ENCODE results near the gene MIER2.
"Not testable (repeated sequence)": the region's sequence is repeated elsewhere in the genome, so short reads cannot be mapped to it uniquely, and the experiment has no call there.

MIER2 gene

DNA sequence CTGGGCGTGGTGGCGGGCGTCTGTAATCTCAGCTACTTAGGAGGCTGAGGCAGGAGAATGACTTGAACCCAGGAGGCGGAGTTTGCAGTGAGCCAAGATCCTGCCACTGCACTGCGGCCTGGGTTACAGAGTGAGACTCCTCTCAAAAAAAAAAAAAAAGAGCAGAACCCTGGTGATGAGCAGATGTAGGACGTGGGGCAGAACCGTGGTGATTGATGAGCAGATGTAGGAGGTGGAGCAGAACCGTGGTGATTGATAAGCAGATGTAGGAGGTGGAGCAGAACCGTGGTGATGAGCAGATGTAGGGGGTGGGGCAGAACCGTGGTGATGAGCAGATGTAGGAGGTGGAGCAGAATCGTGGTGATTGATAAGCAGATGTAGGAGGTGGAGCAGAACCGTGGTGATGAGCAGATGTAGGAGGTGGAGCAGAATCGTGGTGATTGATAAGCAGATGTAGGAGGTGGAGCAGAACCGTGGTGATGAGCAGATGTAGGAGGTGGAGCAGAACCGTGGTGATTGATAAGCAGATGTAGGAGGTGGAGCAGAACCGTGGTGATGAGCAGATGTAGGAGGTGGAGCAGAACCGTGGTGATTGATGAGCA is 36.1 kb upstream of the MIER2 start:
- H3F3A ChIP-seq (ENCODE audit: insufficient read depth, low read length); H3K36me3 ChIP-seq (replicated peaks; ENCODE audit: insufficient read depth, low read length); H2AFZ ChIP-seq (ENCODE audit: low read length); H3K9ac ChIP-seq (ENCODE audit: low read length); H3K9me3 ChIP-seq (replicated peaks; ENCODE audit: insufficient read depth, low read length); H3K4me3 ChIP-seq (ENCODE audit: low read length); H3K9me2 ChIP-seq (replicated peaks; ENCODE audit: insufficient read depth, low read length); H3K79me2 ChIP-seq (ENCODE audit: low read length); DNase-seq; H3K4me1 ChIP-seq (ENCODE audit: low read length); H4K20me1 ChIP-seq (ENCODE audit: insufficient read depth, low read length); H3K4me2 ChIP-seq (ENCODE audit: low read depth, low read length); H3K27ac ChIP-seq (ENCODE audit: low read length): not testable (repeated sequence)
- H3K27me3 ChIP-seq (replicated peaks; ENCODE audit: insufficient read depth, low read length) = peaks cover 68% of the 10 kb centered on the region

DNA sequence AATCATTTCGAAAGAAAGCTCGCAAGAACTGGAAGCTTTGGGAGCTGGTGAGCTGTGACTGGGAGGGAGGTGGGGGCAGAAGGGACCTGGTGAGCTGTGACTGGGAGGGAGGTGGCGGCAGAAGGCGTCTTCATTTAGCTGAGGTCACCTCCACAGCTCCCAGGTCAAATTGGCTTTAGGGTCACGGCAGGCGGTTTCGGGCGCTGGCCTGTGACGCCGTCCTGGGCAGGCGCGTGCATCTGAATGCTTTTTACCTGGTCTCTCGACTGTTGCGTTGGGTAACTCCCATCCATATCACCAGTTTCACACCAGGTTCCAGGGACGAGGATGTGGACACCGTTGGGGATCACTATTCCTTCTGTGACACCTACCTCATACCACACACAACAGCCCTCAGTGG is 35.2 kb upstream of the MIER2 start:
- Histone ChIP-seq H3F3A (ENCODE audit: insufficient read depth, low read length) (no peaks in the 10 kb centered on the region), H3K4me1 (ENCODE audit: low read length) (no peaks in the 10 kb centered on the region), H3K4me3 (ENCODE audit: low read length) (no peak overlapping the region), H3K4me2 (ENCODE audit: low read depth, low read length) (no peak overlapping the region), H3K9me3 (replicated peaks; ENCODE audit: insufficient read depth, low read length) (no peaks in the 10 kb centered on the region), H3K36me3 (replicated peaks; ENCODE audit: insufficient read depth, low read length) (no peaks in the 10 kb centered on the region), H3K79me2 (ENCODE audit: low read length) (no peaks in the 10 kb centered on the region), H3K9me2 (replicated peaks; ENCODE audit: insufficient read depth, low read length) (no peaks in the 10 kb centered on the region), H3K9ac (ENCODE audit: low read length) (no peak overlapping the region), H3K27ac (ENCODE audit: low read length) (no peak overlapping the region), H4K20me1 (ENCODE audit: insufficient read depth, low read length) (no peaks in the 10 kb centered on the region), H2AFZ (ENCODE audit: low read length) (no peak overlapping the region), H3K27me3 (replicated peaks; ENCODE audit: insufficient read depth, low read length) (peaks cover 68% of the 10 kb centered on the region)
- DNase-seq = no peak
- TF ChIP-seq, protein P1, sequence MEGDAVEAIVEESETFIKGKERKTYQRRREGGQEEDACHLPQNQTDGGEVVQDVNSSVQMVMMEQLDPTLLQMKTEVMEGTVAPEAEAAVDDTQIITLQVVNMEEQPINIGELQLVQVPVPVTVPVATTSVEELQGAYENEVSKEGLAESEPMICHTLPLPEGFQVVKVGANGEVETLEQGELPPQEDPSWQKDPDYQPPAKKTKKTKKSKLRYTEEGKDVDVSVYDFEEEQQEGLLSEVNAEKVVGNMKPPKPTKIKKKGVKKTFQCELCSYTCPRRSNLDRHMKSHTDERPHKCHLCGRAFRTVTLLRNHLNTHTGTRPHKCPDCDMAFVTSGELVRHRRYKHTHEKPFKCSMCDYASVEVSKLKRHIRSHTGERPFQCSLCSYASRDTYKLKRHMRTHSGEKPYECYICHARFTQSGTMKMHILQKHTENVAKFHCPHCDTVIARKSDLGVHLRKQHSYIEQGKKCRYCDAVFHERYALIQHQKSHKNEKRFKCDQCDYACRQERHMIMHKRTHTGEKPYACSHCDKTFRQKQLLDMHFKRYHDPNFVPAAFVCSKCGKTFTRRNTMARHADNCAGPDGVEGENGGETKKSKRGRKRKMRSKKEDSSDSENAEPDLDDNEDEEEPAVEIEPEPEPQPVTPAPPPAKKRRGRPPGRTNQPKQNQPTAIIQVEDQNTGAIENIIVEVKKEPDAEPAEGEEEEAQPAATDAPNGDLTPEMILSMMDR (IDR thresholded peaks at IDR 0.05; ENCODE audit: low read length) = no peak
- TF ChIP-seq EZH2 (optimal IDR thresholded peaks at IDR 0.05; ENCODE audit: low read depth, low read length) (no peak), EZH2phosphoT487 (IDR thresholded peaks at IDR 0.05; ENCODE audit: low read length) (no peak)

DNA sequence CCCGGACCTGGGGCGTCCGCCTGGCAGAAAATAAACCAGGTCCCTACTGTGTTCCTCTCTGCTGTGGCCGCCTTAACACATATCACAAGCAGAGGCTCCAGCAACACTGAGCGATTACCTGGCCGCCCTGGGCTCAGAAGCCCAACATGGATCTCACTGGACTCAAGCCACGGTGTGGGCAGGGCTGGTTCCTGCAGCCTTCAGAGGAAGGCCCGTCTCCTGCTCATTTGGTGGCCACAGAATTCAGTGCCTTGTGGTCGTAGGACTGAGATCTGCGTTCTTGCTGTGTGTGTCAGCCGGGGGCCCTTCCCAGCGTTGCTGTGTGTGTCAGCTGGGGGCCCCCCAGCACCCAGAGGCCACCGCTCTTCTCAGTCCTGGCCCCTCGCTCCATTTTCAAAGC is 34.1 kb upstream of the MIER2 start:
- no peak overlapping the region for H3K9ac ChIP-seq (ENCODE audit: low read length)
- H3F3A ChIP-seq (ENCODE audit: insufficient read depth, low read length) = no peaks in the 10 kb centered on the region
- H3K4me2 ChIP-seq (ENCODE audit: low read depth, low read length) = no peak overlapping the region
- no peak for TF ChIP-seq EZH2 (optimal IDR thresholded peaks at IDR 0.05; ENCODE audit: low read depth, low read length)
- no peak for TF ChIP-seq EZH2phosphoT487 (IDR thresholded peaks at IDR 0.05; ENCODE audit: low read length)
- TF ChIP-seq, protein P1 (IDR thresholded peaks at IDR 0.05; ENCODE audit: low read length) = no peak
- H2AFZ ChIP-seq (ENCODE audit: low read length) = no peak overlapping the region
- H3K36me3 ChIP-seq (replicated peaks; ENCODE audit: insufficient read depth, low read length) = no peaks in the 10 kb centered on the region
- DNase-seq = no peak
- H4K20me1 ChIP-seq (ENCODE audit: insufficient read depth, low read length) = no peaks in the 10 kb centered on the region
- H3K27me3 ChIP-seq (replicated peaks; ENCODE audit: insufficient read depth, low read length) = peaks cover 68% of the 10 kb centered on the region
- no peak overlapping the region for H3K4me3 ChIP-seq (ENCODE audit: low read length)
- H3K9me3 ChIP-seq (replicated peaks; ENCODE audit: insufficient read depth, low read length) = no peaks in the 10 kb centered on the region
- H3K27ac ChIP-seq (ENCODE audit: low read length) = no peak overlapping the region
- H3K4me1 ChIP-seq (ENCODE audit: low read length) = no peaks in the 10 kb centered on the region
- no peaks in the 10 kb centered on the region for H3K9me2 ChIP-seq (replicated peaks; ENCODE audit: insufficient read depth, low read length)
- H3K79me2 ChIP-seq (ENCODE audit: low read length) = no peaks in the 10 kb centered on the region

DNA sequence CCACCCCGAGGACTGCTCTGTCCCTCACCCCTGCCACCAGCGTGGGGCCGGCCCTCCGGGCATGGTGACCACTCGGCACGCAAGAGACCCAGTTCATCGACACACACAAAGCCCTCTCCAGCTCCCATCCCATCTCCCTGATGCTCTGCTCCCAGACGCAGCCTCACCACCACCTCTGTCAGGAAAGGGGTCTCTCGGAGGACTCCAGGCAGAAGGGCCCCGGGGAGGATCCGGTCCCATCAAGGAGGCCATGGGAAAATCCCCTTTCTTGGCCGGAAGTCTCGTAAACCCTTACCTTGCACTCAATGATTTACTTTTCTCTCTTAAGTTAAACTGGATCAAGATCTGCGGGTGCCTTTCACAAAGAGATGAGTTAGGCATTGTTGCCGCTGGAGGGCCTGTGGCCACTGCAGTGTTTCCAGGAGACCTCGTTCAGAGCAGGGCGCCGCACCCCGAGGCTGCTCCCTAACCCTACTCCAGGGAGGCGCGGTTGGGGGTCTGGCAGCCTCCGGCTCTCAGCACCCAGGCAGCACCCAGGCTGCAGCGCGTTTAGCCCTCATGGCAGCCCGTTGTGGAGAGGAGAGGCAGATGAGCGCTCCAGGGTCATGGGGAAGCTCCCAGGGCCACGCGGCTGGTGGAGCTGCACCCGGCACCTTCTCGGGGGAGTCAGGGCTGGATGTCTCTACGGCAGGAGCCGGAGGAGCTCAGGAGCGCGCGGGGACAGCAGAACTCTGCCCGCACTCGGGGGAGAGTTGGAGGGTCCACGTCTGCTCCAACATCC is 33.4 kb upstream of the MIER2 start:
- H3K36me3 ChIP-seq (replicated peaks; ENCODE audit: insufficient read depth, low read length) = no peaks in the 10 kb centered on the region

More for the DNA sequence above, 33.4 kb upstream of the MIER2 start:
- no peak overlapping the region for H3K9ac ChIP-seq (ENCODE audit: low read length)
- H3K9me3 ChIP-seq (replicated peaks; ENCODE audit: insufficient read depth, low read length) = no peaks in the 10 kb centered on the region
- H3K27me3 ChIP-seq (replicated peaks; ENCODE audit: insufficient read depth, low read length) = peaks cover 68% of the 10 kb centered on the region
- no peak overlapping the region for H3K27ac ChIP-seq (ENCODE audit: low read length)
- no peaks in the 10 kb centered on the region for H3K79me2 ChIP-seq (ENCODE audit: low read length)
- no peaks in the 10 kb centered on the region for H3K9me2 ChIP-seq (replicated peaks; ENCODE audit: insufficient read depth, low read length)
- no peaks in the 10 kb centered on the region for H4K20me1 ChIP-seq (ENCODE audit: insufficient read depth, low read length)
- DNase-seq = no peak
- H2AFZ ChIP-seq (ENCODE audit: low read length) = no peak overlapping the region
- H3F3A ChIP-seq (ENCODE audit: insufficient read depth, low read length) = no peaks in the 10 kb centered on the region
- no peak overlapping the region for H3K4me2 ChIP-seq (ENCODE audit: low read depth, low read length)
- H3K4me1 ChIP-seq (ENCODE audit: low read length) = no peaks in the 10 kb centered on the region
- TF ChIP-seq EZH2phosphoT487 (IDR thresholded peaks at IDR 0.05; ENCODE audit: low read length) (no peak), EZH2 (optimal IDR thresholded peaks at IDR 0.05; ENCODE audit: low read depth, low read length) (no peak)
- TF ChIP-seq, protein P1 (IDR thresholded peaks at IDR 0.05; ENCODE audit: low read length) = no peak
- H3K4me3 ChIP-seq (ENCODE audit: low read length) = no peak overlapping the region

All from MM.1S (cell line).